ELF-1 (cell line): Measurements from ENCODE around the gene SLAMF7.
A peak's percentile ranks its signal among the peaks of the same experiment; 100 is the strongest.

ENCODE experiments used
- DNase-seq: peaks from one replicate; pipeline ENCODE4 v3.0.0-alpha.2; 2016; ENCODE audit warnings: low read depth, low spot score

Gene SLAMF7

DNA sequence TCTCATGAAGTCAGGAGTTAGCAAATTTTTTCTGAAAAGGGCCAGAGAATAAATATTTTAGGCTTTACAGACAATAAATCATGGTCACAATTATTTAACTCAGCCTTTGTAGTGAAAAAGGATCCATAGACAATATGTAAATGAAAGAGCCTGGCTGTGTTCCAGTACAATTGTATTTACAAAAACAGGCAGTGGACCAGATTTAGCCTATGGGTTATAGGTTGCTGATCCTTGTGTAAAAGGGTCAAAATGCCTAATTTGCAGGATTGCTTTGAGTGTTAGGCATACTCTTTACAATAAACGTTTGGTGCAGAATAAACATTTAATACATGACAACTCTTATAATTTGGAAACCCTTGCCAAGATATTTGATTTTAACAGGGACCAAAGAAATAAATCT is 6.5 kb downstream of the SLAMF7 start:
- no peak for DNase-seq

DNA sequence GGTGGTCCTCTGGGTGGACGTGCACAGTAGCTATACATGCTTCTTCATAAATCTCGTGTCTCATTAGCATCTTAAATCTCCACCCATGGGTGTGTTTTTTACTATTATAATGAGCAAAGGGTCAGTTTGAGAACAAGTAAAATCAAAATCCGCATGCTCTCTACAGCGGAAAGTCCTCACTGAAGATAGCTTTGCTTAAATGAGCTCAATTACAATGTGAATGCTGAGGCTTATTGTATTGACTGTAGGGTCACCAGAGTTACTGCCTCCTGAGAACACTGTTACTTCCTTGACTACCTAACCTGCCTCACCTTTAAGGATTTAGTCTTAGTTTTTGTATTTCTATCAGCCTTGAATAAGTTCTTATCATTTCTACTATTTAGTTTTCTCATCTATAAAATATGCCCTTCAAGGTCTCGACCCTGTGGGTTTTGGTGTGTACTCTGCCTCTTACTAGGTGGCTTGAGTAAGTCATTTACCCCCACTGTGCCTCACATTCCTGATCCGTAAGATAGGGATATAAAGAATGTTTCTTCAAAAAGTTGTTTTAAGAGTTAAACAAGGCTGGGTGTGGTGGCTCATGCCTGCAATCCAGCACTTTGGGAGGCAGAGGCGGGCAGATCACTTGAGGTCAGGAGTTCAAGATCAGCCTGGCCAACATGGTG is 7.9 kb downstream of the SLAMF7 start:
- no peak for DNase-seq

DNA sequence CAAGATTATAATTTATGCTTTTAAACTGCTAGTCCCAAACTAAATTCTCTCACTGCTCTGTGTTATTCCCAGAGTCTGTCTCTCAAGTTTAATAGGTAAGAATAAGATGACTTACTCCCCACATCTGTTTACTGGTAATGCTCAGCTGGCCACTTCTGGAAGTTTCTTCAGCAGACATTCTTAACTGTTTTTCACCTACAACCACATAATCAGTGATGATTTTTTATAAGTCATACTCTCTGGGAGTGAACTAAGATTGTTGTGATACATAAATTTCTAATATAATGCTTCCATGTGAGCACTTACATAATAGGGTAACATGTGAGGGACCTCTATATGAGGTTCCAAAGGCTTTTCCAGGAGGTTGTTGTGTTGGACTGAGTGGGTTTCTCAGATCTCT is 8.7 kb downstream of the SLAMF7 start:
- no peak for DNase-seq

DNA sequence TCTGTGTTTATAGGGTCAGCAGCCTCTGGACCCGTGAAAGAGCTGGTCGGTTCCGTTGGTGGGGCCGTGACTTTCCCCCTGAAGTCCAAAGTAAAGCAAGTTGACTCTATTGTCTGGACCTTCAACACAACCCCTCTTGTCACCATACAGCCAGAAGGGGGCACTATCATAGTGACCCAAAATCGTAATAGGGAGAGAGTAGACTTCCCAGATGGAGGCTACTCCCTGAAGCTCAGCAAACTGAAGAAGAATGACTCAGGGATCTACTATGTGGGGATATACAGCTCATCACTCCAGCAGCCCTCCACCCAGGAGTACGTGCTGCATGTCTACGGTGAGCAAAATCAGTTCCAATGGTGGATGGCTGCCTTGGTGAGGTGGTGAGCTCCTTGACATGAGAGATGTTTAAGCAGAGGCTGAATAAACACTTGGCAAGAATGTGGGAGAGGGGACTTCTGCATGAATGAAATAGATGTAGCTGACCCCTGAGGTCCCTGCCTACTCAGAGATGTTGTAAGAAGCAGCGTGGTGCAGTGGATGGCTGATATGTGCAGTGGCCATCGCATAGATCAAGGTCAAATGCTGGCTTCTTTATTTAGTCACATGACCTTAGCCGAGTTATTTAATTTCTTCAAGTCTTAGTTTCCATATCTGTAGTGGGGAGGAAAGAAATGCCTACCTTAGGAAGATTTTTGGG is 9.3 kb downstream of the SLAMF7 start:
- DNase-seq, result no peak

- no peak for DNase-seq
These were observed 9.8 kb downstream of the SLAMF7 start for GRCh38 chr1:160748878-160749269.

DNA sequence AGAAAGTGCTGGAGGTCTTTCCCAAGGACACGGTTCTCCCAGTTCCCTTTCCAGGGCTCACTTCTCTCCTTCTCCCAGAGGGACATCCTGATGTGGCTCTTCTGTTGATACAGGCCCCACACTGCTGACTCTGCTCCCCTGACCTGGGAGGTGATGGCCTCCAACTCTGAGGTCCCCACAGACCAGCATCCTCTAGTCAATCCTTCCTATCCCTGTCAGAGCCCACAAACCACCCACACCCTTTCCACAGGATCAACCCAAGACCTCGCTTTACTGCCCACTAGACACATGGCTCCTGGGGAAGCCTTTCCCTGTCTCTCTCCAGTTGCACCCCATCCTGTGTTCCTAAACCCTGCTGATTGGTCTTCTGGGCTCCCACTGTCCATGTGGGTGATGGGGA is 11.6 kb downstream of the SLAMF7 start:
- no peak for DNase-seq

DNA sequence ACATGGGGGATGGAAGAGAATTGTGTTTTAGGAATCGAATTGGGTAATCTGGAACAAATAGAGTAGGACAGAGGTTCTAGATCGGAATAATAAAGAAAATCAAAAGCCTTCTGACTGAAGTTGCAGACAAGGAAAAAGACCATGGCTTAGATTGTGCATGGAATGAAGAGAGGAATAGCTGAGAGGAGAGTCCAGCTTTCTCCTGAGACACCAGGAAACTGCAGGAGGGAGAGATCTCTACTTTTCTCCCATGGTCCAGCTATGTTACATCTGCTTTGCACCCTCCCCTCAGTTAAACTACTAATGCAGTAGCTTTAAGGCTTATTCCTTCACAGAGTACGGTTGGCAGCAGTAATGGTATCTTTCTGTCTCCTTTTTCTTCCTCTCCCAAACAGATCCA is 13.4 kb downstream of the SLAMF7 start:
- DNase-seq, result no peak

- DNase-seq, result no peak
These were observed 13.9 kb downstream of the SLAMF7 start for GRCh38 chr1:160752924-160753323.

DNA sequence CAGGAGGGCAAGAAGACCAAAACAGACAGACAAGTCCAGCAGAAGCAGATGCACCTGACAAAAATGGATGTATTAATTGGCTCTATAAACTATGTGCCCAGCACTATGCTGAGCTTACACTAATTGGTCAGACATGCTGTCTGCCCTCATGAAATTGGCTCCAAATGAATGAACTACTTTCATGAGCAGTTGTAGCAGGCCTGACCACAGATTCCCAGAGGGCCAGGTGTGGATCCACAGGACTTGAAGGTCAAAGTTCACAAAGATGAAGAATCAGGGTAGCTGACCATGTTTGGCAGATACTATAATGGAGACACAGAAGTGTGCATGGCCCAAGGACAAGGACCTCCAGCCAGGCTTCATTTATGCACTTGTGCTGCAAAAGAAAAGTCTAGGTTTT is 14.5 kb downstream of the SLAMF7 start:
- no peak for DNase-seq

DNA sequence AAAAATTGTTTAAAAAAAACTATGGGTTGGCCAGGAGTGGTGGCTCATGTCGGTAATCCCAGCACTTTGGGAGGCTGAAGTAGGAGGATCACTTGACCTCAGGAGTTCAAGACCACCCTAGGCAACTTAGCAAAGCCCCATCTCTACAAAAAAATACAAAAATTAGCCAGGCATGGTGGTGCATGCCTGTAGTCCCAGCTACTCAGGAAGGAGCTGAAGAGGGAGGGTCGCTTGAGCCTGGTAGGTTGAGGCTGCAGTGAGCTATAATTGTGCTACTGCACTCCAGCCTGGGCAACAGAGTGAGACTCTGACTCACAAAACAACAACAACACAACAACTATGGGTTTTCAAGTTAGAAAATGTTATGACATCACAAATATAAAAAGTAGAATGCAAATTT is 16.4 kb downstream of the SLAMF7 start:
- no peak for DNase-seq

- no peak for DNase-seq
These were observed 17.1 kb downstream of the SLAMF7 start for GRCh38 chr1:160755911-160756848.

DNA sequence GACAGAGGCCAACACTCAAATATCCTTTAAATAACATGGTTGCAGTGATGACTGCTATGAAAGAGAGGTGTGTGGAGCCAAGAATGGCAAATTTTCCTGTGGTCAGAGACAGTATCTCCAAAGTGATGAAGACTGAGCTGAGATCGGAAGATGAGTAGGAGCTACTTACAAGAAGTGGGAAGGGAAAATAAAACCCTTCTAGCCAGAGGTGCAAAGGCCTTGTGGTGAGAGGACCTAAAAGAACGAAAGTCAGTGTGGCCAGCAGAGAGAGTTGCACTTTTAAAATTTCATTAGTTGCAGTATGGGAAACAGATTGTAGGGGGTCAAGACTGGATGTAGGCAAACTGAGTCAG is 17.8 kb downstream of the SLAMF7 start:
- no peak for DNase-seq

- DNase-seq, result no peak
These were observed 19.5 kb downstream of the SLAMF7 start for GRCh38 chr1:160758521-160758920.

GRCh38 chr1:160759740-160760139 is 20.7 kb downstream of the SLAMF7 start:
- DNase-seq, result no peak

DNA sequence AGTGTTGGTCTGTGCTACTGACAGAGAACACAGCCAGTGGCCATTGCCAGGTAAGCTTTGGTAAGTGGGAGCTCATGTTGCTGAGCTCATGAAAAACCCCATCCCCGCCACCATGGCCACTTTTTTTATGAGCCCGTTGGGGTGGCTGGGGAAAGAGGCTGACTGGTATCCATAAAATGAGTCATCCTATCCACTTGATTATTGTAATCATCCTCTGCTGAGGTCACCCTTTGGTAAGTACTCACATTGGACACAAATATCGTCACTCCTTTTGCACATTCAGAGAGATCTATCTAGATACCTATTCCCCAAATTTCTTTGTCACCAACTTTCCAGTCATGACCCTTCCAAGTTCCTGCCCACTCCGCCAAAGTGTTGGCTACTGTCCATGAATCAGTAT is 22.0 kb downstream of the SLAMF7 start:
- DNase-seq, result no peak

DNA sequence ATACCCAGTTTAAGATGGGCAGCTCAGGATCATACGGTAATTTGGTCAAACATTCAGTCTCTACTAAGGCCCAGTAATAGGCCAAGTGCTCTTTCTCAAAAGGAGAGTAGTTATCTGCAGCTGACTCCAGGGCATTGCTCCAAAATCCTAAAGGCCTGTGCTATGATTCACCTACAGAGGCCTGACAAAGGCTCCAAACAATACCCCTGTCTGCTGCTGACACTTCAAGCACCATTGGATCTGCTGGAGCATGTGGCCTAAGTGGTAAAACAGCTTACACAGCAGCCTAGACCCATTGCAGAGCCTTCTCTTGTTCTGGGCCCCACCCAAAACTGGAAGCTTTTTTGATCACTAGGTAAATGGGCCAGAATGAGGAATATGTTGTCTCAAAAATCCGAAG is 22.8 kb downstream of the SLAMF7 start:
- no peak for DNase-seq

- no peak for DNase-seq
These were observed 24.9 kb downstream of the SLAMF7 start for GRCh38 chr1:160763993-160764392.

DNA sequence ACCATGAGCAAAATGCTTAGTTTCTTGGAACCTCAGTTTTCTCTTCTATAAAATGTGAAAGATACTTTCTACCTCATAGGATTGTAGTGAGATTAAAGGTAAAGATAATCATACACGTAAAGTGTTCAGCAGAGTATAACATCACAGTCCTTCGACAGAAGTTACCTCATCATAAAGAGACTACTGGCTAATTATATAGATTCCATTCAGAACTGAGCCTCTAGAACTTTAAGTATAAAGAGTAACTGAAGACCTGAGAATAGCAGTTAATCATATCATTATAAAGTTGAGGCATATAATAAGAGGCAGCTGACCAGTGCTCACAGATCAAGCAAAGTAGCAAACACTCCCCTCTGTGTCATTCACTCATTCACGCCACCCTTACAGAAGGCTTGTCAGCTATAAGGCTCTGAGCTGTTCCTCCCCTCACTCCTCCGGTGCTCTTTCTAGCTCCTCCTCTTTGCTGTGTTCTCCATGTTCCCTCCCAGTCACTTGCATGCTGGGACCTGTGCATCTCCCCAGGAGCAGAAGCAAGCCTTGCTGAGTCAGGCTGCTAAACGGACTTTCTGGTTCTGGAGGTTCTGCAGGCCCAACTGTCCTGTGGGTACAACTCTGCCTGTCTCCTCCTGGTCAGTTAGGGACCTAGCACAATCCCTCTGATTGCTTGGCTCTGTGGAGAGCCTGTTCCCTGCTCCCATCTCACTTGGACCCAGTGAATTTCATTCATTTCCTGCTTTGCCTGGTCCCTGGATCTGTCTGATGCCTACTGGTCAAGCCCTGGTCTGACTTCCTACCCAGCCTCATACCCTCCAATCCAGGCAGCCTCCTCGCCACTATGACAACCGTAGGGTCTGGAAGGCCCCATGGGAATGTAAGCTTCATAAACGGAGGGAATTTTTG is 28.6 kb downstream of the SLAMF7 start:
- DNase-seq, result no peak

DNA sequence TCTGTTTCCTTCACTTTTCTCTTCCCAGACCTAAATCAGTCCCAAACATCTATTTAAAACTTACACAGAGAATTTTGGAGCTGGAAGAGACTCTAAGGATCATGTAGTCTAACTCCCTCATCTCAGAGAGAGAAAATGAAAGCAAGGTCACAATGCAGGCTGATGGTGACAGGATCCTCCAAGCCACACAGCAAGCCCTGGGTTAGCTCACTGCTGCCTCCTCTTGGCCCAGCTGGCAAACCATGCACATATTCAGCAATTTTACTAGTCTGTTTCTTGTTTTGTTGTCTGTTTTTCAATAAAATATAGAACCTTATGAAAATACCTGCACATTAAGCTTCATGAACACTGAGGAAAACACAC is 29.2 kb downstream of the SLAMF7 start:
- peak; percentile 36 for DNase-seq

- DNase-seq, result no peak
These were observed 33.3 kb downstream of the SLAMF7 start for GRCh38 chr1:160772331-160772730.

DNA sequence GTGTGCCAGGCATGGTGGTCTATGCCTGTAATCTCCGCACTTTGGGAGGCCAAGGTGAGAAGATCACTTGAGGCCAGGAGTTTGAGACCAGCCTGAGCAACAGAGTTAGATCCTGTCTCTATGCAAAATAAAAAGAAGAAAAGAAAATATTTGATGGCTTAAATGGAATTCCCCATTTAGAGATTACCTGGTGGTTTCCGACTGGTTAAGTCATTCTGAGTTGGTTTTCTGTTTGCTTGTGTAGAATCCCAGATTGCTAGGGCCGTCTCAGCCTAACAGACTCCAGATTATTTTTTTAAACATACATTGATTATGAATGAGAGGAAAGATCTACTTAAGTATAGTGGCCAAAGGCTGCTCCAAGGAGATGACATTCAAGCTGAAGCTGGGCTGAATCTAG is 34.0 kb downstream of the SLAMF7 start:
- no peak for DNase-seq
